Measurements from ENCODE around the gene MSMB.
"Not testable (repeated sequence)": the region's sequence is repeated elsewhere in the genome, so short reads cannot be mapped to it uniquely, and the experiment has no call there.

MSMB gene

GRCh38 chr10:46069771-46070463 is 23.8 kb upstream of the MSMB start:
- no peak for DNase-seq (ENCODE audit: low read depth in 3 of 3)

DNA sequence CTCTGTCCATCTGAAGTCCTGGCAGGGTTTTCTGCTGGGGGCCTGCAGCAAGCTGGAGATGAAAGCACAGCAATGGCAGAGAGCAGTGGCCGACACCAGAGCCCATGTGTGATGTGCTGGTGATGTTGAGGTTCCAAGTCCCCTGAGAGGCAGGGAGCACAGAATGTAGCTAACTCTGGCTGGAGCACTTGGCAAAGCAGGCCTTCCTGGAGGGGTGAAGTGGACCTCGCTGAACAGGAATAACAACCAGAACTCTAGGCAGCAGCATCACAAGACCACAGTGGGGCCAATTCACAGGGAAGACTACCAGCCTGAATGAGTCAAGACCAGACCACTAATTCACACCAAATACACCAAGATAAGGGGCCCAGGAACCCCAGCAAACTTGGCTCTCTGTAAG is 22.8 kb upstream of the MSMB start:
- no peak for DNase-seq (ENCODE audit: low read depth in 3 of 3)

DNA sequence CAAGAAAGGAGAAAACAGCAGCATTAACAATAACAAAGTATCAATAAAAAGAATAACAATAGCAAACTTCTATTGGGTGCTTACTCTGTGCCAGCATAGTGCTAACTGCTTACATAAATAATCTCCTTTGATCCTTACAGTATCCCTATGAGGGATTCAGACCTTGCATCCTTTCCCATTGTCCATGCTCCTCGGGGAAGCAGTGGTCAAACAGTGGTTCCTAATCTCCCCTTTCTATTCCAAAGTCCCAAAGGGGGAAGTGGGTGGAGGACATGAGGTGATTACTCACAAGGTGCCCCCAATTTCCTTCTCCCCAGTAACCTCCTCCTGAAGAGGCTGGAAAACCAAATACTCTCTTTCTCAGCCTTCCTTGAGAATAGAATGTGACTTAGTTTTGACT is 22.0 kb upstream of the MSMB start:
- DNase-seq (ENCODE audit: low read depth in 3 of 3), result no peak

GRCh38 chr10:46064269-46064817 is 18.3 kb upstream of the MSMB start:
- no peak for DNase-seq (ENCODE audit: low read depth in 3 of 3)

DNA sequence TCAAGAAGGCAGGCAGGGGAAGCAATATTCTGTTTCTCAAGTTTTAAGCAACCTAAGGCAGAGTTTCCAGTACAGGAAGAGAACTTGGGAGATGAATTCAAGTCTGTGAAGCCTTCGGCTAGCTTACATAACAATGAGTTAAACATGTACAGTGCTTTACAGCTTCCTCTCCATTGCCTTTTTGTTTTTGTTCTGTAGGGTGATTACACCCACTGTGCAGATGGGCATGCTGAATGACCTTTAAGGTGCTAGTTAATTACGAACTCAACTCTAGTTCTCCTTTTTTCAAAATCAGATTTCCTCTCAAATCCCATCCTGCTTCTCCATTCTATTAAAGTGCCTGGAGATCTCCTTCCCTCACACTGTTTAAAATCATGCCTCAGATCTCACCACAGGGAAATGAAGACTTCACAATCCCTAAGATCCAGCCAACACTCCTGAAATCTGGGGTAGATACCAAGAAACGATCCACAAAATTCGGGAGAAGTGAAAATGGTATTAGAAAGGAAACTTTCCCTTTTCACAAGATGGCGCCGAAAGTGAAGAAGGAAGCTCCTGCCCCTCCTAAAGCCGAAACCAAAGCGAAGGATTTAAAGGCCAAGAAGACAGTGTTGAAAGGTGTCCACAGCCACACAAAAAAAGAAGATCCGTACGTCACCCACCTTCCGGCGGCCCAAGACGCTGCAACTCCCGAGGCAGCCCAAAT is 16.8 kb upstream of the MSMB start:
- DNase-seq (ENCODE audit: low read depth in 3 of 3), result no peak

- DNase-seq (ENCODE audit: low read depth in 3 of 3), result no peak
These were observed 14.6 kb upstream of the MSMB start for GRCh38 chr10:46060706-46061105.

GRCh38 chr10:46057927-46058326 is 11.9 kb upstream of the MSMB start:
- not testable (repeated sequence) for DNase-seq (ENCODE audit: low read depth in 3 of 3)

- no peak for DNase-seq (ENCODE audit: low read depth in 3 of 3)
These were observed 11.0 kb upstream of the MSMB start for GRCh38 chr10:46057038-46057437.

DNA sequence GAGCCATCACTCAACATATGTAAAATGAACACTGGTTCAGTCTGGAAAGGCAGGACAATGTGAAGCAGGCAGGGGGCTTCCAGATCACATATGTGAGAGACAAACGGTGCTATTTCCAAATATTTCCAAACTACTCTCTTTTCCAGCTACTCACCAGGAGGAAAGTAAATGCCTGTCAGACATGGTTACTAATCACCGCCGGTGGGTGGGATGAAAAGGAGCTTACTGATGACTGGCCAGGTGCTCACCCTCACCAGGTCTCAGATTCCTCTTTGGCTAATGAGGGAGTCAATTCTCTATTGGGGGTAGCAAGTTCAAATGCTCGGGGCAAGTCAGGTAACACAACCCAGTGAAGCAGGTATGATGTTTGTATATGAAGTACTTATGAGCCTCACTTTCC is 9.7 kb upstream of the MSMB start:
- DNase-seq (ENCODE audit: low read depth in 3 of 3), result no peak

- DNase-seq (ENCODE audit: low read depth in 3 of 3), result no peak
These were observed 7.7 kb upstream of the MSMB start for GRCh38 chr10:46053534-46054434.

GRCh38 chr10:46052791-46053375 is 6.8 kb upstream of the MSMB start:
- no peak for DNase-seq (ENCODE audit: low read depth in 3 of 3)

GRCh38 chr10:46052057-46052790 is 6.2 kb upstream of the MSMB start:
- no peak for DNase-seq (ENCODE audit: low read depth in 3 of 3)

DNA sequence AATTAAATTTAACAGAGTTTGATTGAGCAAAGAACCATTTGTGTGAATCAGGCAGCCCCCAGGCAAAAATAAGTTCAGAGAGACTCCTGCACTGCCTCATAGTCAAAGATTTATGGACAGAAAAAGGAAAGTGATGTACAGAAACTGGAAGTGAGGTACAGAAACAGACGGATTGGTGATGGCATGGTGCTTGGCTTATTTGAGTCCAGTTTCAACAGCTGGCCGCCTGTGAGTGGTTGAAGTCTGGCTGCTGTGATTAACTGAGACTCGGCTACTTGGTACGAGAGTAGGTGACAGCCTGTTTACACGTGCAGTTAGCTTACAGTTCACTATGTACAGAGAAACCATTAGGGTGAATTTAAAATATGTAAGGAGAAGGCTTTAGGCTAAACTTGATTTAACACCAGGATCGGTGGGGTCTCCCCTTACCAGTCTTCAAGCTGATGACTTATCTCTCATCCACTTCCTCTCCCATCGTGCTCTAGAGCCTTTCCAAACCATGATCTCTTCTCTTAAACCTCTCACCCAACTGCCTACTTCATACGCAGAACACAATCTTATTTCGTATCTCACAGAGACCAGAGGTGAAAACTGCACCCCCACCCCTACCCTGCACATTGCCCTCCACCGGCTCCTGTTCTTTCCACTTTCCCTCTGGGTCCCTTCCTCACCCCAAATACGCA is 5.0 kb upstream of the MSMB start:
- no peak for DNase-seq (ENCODE audit: low read depth in 3 of 3)

DNA sequence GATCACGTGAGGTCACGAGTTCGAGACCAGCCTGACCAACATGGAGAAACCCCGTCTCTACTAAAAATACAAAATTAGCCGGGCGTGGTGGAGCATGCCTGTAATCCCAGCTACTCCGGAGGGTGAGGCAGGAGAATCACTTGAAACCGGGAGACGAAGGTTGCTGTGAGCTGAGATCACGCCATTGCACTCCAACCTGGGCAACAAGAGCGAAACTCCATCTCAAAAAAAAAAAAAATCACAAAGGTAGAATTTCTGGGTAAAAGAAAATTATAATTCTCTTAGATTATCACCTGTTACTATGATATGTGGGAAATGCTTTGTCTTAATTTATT is 3.4 kb upstream of the MSMB start:
- not testable (repeated sequence) for DNase-seq (ENCODE audit: low read depth in 3 of 3)

- DNase-seq (ENCODE audit: low read depth in 3 of 3), result no peak
These were observed 2.1 kb upstream of the MSMB start for GRCh38 chr10:46048152-46048551.

DNA sequence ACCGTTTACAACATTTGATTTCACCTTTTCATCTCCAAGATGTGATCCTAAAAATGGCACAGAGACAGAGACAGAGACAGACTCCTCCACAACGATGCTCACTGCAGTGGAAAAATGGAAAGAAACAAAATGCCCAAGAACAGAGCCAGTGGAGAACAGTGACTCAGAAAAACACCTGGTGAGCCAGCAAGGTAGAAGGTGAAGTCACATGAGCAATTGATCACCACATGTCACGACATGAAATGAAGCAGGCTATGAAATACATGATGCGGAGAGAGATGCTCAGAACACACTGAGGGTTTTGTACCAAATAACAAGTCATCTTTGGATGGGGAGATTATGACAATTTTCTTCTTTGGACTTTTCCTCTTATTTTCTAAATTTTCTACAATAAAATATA is 3.5 kb downstream of the MSMB start:
- DNase-seq (ENCODE audit: low read depth in 3 of 3), result no peak

- DNase-seq (ENCODE audit: low read depth in 3 of 3), result no peak
These were observed 6.1 kb downstream of the MSMB start for GRCh38 chr10:46040004-46040403.

- no peak for DNase-seq (ENCODE audit: low read depth in 3 of 3)
These were observed 8.8 kb downstream of the MSMB start for GRCh38 chr10:46037107-46037825.

DNA sequence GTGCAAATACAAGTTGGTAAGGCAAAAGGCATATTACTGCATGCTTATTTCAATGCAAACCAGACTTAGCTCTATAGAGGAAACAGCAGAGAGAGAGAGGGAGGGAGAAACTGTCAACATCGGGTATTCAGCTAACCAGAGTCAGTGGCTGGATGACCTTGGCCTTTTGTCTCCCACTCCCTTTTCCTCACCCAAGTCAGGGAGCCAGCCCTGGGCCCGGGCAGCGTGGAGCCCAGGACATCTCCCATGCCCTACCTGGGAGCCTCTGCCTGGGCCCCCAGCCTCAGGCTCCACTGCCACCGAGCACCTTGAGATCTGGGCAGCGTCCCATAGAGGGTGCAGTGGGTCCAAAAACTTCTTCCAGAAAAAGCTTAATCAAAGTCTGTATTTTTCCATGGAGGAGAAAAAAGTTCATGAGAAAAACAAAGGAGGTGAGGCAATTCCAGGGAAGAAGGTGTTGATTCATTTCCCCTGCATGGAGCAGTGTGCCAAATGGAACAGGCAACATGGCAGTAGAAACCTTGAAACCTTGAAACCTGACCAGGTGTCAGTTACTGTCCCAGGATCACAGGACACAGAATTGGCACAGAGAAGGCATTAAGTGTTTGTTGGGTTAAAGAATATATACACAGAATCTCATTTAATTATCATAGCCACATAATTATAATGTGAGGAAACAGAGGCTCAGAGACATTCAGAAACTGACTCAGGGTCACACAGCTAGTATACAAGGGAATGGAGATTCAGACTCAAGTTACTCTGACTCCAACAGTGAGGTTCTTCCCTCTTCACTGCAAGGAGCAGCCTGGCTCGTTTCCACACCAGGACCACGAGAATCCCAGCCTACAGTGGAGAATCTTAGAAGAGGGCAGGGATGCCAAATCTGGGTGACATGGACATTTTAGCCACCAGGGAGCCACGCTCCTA is 9.9 kb downstream of the MSMB start:
- DNase-seq (ENCODE audit: low read depth in 3 of 3), result no peak

All from stimulated activated CD4-positive, alpha-beta T cell treated with anti-CD3 and anti-CD28 coated beads, TNF-alpha, amount 100 ng/mL, for 24 hours (primary cell).